Measurements from ENCODE around the gene RPL10.

The RPL10 gene

DNA sequence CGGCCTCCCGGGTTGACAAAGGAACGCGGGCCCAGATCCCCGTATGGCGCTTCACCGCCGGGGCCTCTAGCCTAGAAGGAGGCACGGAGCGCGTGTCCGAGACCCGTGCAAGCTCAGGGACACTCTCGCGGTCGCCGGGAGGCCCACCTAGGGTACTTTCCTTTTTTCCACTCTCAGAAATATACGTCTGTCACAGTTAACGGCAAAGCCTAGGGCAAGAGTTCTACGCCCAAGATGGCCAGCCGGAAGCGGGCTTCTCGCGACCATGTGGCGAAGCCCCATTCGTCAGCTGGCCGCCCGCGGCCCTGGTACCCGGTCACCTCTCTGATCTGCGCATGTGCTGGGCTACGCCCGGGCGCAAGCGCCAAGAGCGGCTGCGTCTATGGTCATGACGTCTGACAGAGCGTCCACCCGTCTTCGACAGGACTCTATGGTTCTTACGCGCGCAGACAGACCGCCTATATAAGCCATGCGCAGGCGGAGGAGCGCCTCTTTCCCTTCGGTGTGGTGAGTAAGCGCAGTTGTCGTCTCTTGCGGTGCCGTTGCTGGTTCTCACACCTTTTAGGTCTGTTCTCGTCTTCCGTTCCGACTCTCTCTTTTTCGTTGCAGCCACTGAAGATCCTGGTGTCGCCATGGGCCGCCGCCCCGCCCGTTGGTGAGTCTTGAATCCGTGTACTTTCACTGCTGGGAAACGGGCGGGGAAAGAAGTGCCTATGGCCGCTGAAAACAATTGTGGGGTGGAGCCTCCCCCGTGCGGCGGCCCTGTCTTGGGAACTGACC is at the start of gene RPL10:
Gene RPL10, plus strand, starts transcription at position 490 of the 780 bp plus-strand sequence. Its CDS starts 143 bp downstream, at position 633.
- DNase-seq = peak; percentile 91

- DNase-seq = no peak
Observed at GRCh38 chrX:154348646-154349358, 49.4 kb upstream of the RPL10 start.

- DNase-seq = no peak
Observed at GRCh38 chrX:154349359-154349935, 48.7 kb upstream of the RPL10 start.

DNA sequence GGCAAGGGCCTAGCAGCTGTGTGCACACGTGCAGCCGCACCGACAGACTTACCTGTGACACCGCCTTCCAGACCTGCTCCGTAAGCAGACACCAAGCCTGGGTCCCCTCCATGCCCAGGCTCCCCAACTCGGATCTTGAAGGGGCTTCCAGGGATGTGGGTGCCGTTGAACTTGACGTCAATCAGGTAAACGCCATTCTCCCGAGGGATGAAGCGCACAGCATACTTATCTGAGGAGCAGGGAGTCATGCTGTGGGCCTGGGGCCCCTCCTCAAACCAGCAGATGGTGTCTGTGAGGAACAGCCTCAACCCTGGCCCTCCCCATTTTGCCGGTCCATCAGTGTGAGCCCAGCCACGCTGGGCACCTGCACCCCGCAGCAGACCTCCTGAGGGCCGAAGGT is 48.2 kb upstream of the RPL10 start:
- no peak for DNase-seq

DNA sequence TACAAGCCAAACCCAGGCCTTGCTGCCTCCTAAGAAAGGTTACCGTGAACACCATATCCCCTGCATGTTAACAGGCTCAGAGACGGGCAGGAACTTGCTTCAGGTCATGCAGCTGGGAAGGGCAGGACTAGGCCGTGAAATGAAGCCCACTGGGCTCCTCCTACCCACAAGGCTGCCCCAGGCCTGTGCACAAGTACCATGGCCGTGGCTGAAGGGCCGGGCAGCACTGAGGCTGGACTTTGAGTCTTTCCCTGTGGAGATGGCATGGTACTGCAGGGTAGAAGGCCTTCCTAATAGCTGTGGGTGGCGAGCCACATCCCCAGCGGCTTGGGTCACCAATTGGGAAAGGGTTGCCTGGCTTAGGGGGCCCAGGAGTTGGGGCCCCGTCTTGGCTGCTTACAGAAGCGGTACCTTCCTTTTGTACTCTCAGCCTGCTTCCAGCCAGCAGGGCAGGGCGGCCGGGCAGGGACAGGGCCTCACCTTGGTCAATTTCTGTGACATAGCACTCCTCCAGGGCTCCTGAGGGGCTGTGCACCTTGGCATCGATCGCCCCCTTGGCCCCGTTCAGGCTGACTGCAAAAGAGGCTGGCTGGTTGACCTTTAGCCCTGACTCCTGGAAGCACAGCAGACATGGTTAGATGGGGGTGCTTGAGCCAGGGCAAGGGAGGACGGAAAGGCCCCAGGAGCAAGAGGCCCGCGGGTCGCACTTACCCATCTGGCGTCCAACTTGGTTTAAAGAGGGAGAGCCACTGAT is 47.6 kb upstream of the RPL10 start:
- no peak for DNase-seq

DNA sequence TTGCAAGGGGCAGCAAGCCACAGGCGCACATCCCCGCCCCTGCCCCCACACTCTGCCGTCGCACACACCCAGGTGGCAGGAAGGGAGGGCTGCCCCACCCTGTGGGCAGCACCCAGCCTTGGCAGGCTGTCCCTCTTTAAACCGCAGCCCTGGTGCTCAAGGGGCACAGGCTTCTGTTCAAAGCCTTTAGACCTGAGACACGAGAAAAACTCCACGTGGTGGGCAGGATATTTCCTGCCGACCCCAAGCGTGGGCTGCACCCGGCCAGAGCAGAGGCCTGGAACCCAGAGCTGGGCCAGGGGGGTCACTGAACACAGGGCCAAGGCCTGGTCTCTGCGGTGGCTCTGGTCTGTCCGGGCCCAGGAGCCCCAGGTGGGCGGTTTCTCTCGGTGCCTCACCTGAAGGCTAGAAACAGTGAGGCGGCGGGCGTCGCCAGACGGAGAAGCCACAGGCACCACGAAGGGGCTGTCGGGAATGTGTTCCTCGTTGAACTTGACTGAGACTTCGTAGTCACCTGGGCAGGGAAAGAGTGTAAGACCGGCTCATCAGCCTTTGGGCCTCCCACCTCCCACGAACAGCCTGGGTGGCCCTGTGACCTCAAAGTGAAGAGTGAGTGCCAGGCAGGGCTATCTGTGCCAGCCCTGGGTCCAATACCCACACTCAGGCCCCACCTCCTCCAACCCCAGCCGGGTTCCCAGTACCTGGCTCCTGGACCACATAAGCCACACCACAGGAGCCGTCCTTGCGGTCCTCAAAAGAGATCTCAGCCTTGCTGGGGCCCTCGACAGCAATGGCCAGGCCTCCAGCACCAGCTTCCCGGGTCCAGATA is 46.8 kb upstream of the RPL10 start:
- DNase-seq = no peak

DNA sequence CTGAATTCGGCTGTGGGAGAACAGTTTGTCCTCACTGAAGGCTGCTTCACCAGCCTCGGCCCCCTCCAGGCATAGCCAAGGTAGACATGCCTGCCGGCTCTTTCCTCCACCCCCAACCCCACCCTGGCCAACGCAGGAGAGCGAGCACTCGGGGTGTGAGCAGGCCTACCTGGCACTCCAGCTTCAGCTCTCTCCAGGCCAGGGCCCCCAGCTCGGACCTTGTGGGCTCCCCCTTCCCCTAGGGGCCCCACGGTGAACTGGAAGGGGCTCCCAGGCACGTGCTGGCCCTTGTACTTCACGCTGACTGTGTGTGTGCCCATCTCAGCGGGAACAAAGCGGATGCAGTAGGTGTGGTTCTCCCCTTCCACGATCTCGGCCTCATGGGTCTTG is 46.2 kb upstream of the RPL10 start:
- DNase-seq = no peak

- DNase-seq = no peak
Observed at GRCh38 chrX:154352466-154352865, 45.7 kb upstream of the RPL10 start.

- no peak for DNase-seq
Observed at GRCh38 chrX:154353172-154353843, 44.9 kb upstream of the RPL10 start.

GRCh38 chrX:154354013-154354412 is 44.2 kb upstream of the RPL10 start:
- DNase-seq = no peak

GRCh38 chrX:154354516-154354915 is 43.7 kb upstream of the RPL10 start:
- DNase-seq = no peak

- no peak for DNase-seq
Observed at GRCh38 chrX:154355094-154355775, 42.9 kb upstream of the RPL10 start.

DNA sequence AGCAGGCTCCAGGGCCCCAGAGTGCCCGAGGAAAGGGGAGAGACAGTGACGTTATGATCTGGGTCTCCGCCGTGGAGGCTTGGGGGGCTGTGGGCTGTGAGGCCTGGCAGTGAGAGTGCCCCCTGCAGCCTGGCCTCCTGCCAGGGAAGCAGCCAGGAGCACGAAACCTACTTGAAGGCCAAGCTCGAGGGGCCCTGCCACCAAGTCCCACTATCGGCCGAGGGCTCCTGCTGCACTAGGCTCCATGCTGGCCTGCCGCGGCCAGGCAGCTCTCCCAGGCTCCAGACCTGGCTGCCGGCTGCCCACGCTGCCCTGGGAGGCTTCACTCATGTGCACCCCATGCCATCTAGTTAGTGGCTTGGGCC is 42.4 kb upstream of the RPL10 start:
- DNase-seq = no peak

- DNase-seq = no peak
Observed at GRCh38 chrX:154356596-154356995, 41.6 kb upstream of the RPL10 start.

GRCh38 chrX:154357205-154357604 is 41.0 kb upstream of the RPL10 start:
- DNase-seq = no peak

DNA sequence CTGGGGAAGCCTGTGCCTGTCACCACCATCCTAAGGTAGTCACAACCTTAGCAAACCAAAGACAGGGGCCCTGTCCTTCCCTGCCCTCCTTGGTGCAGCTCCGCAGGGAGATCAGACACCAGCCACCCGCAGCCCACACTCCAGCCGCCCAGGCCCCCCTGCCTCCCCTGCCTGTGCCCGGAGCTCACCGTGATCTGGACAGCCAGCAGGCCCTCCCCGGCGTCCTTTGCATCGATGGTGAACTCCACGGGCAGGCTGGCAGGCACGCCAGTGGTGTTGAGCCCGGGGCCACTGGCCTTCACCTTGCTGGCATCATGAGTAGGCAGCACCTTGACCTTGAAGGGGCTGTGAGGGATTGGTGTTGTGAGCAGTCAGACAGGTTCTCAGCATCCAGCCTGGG is 40.2 kb upstream of the RPL10 start:
- DNase-seq = no peak

DNA sequence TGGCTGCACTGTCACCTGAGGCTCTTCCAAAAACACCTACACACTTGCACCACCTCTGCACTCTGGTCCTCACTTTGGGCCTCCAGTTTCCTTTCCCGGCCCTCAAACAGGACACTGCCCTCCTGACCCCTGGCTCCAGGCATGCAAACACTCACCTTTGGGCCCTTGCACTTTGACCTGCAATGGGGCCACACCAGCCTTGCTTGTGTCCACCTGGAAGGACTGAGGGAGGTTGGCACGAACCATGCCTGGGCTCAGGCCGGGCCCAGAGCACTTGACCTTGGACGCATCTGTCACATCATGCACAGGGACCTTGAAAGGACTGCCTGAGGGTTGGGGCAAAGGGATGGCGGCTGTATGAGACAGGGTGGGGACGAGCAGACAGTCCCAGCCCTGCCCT is 39.3 kb upstream of the RPL10 start:
- no peak for DNase-seq

DNA sequence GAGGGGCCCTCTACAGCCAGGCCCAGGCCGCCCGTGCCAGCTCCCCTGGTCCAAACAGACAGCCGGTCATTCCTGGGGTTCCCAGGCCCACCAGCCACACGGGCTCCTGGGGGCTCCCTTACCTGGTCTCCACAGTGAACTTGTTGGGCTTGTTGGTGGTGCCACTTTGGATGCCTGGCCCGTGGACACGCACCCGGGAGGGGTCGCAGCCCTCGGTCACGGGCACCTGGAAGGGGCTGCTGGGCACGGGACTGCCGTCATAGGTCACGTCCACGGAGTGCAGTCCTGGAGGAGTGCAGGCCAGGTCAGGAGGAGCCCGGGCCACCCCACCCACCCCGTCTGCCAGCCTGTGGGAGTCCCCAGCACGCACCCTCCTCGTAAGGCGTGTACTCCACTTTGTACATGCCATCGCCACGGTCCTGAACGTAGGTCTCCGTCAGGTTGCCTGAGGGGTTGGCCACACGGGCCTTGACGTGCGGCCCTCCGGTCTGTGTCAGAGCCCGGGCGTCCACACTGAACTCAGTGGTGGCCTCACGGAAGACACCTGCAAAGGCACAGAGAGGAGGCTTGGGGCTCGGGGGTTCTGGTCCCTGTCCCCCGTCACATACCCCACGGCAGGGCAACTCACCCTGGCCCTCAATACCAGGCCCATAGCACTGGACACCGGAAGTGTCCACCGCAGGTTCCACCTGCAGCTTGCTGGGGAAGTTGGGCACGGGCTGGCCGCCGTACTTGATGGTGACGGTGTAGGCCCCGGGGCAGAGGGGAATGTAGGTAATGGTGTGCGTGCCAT is 38.6 kb upstream of the RPL10 start:
- no peak for DNase-seq

GRCh38 chrX:154360155-154360713 is 37.9 kb upstream of the RPL10 start:
- no peak for DNase-seq

DNA sequence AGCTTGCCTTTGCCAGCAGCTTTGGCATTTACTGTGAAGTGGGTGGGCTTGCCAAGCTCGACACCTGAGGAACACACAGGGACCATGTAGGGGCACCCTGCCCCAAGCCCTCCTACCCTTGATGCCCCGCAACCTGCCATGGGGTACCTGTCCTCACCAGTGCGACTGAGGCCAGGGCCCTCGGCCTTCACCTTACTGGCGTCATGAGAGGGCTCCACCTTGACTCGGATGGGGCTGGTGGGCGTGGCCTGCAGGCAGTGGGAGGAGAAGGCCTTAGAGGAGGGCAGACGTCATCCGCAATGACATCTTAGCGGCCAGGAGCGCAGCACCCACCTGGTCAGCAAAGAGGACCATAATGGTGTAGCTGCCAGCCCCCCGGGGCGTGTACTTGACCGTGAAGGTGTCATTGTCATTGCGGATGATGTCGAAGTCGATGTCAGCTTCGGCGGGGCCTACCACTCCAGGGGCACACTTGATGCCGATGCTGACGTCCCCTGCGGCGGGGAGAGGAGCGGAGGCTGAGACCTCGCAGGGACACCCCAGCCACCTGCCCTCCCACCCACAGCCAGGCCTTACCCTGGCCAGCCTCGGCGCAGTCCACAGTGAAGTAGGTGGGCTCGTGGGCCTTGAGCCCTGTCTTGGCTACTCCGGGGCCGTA is 36.0 kb upstream of the RPL10 start:
- no peak for DNase-seq
